A549 (cell line): ENCODE data around the gene SERPINE3. TPM values are rescaled to one million over a fixed set of nuclear protein-coding genes. Genes with fewer than 3 reads are reported as not detected.

ENCODE experiments used
- ATAC-seq, 2 experiments: fragments of 200-7000 bp in 1 of 2; fragments of >200 bp in 1 of 2; cut with Nextera tagmentation in 1 of 2; cut with Tn5 transposase in 1 of 2; 3 replicates each; pipeline versions ENCODE4 v1.8.0 to v1.9.1; 2018 to 2020; ENCODE audit warnings: mild to moderate bottlenecking in 1 of 2, moderate library complexity in 1 of 2
- CTCF ChIA-PET: fragments of 300-600 bp; sonication (Branson Sonifier 250); formaldehyde crosslinking; extraction: SDS; loops from one replicate; lab custom pipeline; 2021; ENCODE audit warnings: antibody characterized with exemption, inconsistent platforms; lab: Yijun Ruan, JAX
- POLR2A ChIA-PET: fragments of 350-600 bp; formaldehyde crosslinking; extraction: SDS; loops from one replicate; lab custom pipeline; 2021; ENCODE audit warnings: antibody characterized with exemption, inconsistent platforms; lab: Yijun Ruan, JAX
- DNase-seq, 2 experiments: peaks; one replicate each; pipeline versions ENCODE4 v3.0.0 to v3.0.0-alpha.2; 2011 to 2016; ENCODE audit warnings: low read depth in 1 of 2, low spot score in 1 of 2
- FAIRE-seq: peaks from 2 replicates; lab custom pipeline; 2011; peaks lifted over from hg19 to GRCh38; lab: Jason Lieb, UNC
- H3K27ac ChIP-seq, 2 experiments: fragments of >200 bp; sonication (Bioruptor Twin); formaldehyde crosslinking; 3 replicates each; pipeline ENCODE4 v1.5.1; 2016 to 2017
- H3K4me1 ChIP-seq: fragments of >200 bp; sonication (Bioruptor Twin); formaldehyde crosslinking; 3 replicates; pipeline ENCODE4 v1.6.1; 2016
- H3K4me2 ChIP-seq: fragments of >200 bp; sonication (Bioruptor Twin); formaldehyde crosslinking; 3 replicates; pipeline ENCODE4 v1.6.1; 2016
- H3K4me3 ChIP-seq: fragments of >200 bp; sonication (Bioruptor Twin); formaldehyde crosslinking; 3 replicates; pipeline ENCODE4 v1.5.1; 2016
- H3K9me3 ChIP-seq: fragments of >200 bp; sonication (Bioruptor Twin); formaldehyde crosslinking; 3 replicates; pipeline ENCODE4 v1.6.1; 2016
- BCL3 ChIP-seq: fragments of >200 bp; sonication (Bioruptor Twin); formaldehyde crosslinking; IDR thresholded peaks from 3 replicates; pipeline ENCODE4 v1.6.1; 2016
- BHLHE40 ChIP-seq: IDR thresholded peaks from 2 replicates; pipeline ENCODE4 v1.6.1; 2012; ENCODE audit warnings: low read depth, low read length, inconsistent platforms
- CBX8 ChIP-seq: fragments of 200-600 bp; sonication (generic); IDR thresholded peaks from 2 replicates; pipeline ENCODE4 v1.6.1; 2016
- EHMT2 ChIP-seq: fragments of 200-600 bp; sonication (generic); IDR thresholded peaks from 2 replicates; pipeline ENCODE4 v1.6.1; 2016; ENCODE audit warnings: antibody characterized with exemption, low read depth, mild to moderate bottlenecking, moderate library complexity
- ESRRA ChIP-seq: fragments of 150-350 bp; IDR thresholded peaks from 2 replicates; pipeline ENCODE4 v1.6.1; 2014; ENCODE audit warnings: mild to moderate bottlenecking, low read length, borderline replicate concordance
- HMGXB4 ChIP-seq: fragments of 250-450 bp; sonication (Bioruptor Pico); IDR thresholded peaks from 2 replicates; pipeline ENCODE4 v1.5.0; 2021; ENCODE audit warnings: mild to moderate bottlenecking, moderate library complexity, borderline replicate concordance
- HOXB13 ChIP-seq: fragments of 250-450 bp; sonication (Bioruptor Pico); IDR thresholded peaks from 2 replicates; pipeline ENCODE4 v1.5.0; 2020; ENCODE audit warnings: low read depth, mild to moderate bottlenecking, moderate library complexity
- MAX ChIP-seq: IDR thresholded peaks from 2 replicates; pipeline ENCODE4 v1.6.1; 2012
- NR3C1 ChIP-seq: fragments of >200 bp; sonication (Bioruptor Twin); formaldehyde crosslinking; IDR thresholded peaks from 3 replicates; pipeline ENCODE4 v1.6.1; 2017
- POLR2A ChIP-seq: IDR thresholded peaks from 2 replicates; pipeline ENCODE4 v1.6.1; 2012; ENCODE audit warnings: mild to moderate bottlenecking, low read length
- POLR2AphosphoS2 ChIP-seq: conservative IDR thresholded peaks from 2 replicates; pipeline ENCODE4 v1.6.1; 2012; ENCODE audit warnings: low read length, improper control_type of control experiment, inconsistent platforms
- REST ChIP-seq: fragments of 200-600 bp; sonication (generic); IDR thresholded peaks from 2 replicates; pipeline ENCODE4 v1.6.1; 2016; ENCODE audit warnings: antibody characterized with exemption, mild to moderate bottlenecking, moderate library complexity
- SMC3 ChIP-seq: fragments of >200 bp; sonication (Bioruptor Twin); formaldehyde crosslinking; IDR thresholded peaks from 3 replicates; pipeline ENCODE4 v1.6.1; 2018; ENCODE audit warnings: inconsistent platforms
- ZFP36 ChIP-seq: fragments of 450-650 bp; IDR thresholded peaks from 2 replicates; pipeline ENCODE4 v1.6.1; 2014; ENCODE audit warnings: borderline replicate concordance; ENCODE audit not compliant: partially characterized antibody
- WGBS: methylation state at CpG from one replicate; pipeline ENCODE4 v1.1.6; 2017; ENCODE audit errors: missing lambda C conversion rate; 5-methylcytosine and 5-hydroxymethylcytosine counted together
- polyA plus RNA-seq, 4 experiments: library from polyadenylated mRNA; depleted of rRNA in 3 of 4; stranded (reverse); fragments of >200 nt; fragmentation: RNase III in 1 of 4; extraction: RNeasy Plus Mini Kit Qiagen cat#74134 plus additional on column Dnase treatment in 1 of 4; gene quantifications; 2 replicates in 3 of 4; 3 replicates in 1 of 4; pipeline ENCODE4 v1.2.3, GENCODE V29; 2011 to 2017

The SERPINE3 gene
- polyA plus RNA-seq, 2 of the 4 experiments (the other 2 are of a cell fraction) = 0.09 TPM; not detected in 1

- no peak for DNase-seq
Measured at GRCh38 chr13:51364404-51365008, 25.0 kb downstream of the SERPINE3 start.

GRCh38 chr13:51370116-51370515, 30.6 kb downstream of the SERPINE3 start:
- POLR2A ChIA-PET = no interaction called here
- no peaks in the 10 kb centered on the region for H3K4me1 ChIP-seq
- ATAC-seq = no peak
- TF ChIP-seq BCL3 (no peak), HMGXB4 (no peak), MAX (no peak), POLR2A (no peak), CBX8 (no peak), ESRRA (no peak), NR3C1 (no peak), HOXB13 (no peak), BHLHE40 (no peak)
- TF ChIP-seq, all 56 proteins: peak for 0
- FAIRE-seq (no peak), DNase-seq (no peak)
- H3K4me3 ChIP-seq = no peak overlapping the region
- H3K27ac ChIP-seq = no peak overlapping the region
- CTCF ChIA-PET = interaction anchor here (0.6 kb wide), 1 partner anchor 86 kb away, joined by 3 read pairs; no protein-coding TSS in a partner anchor
- no peaks in the 10 kb centered on the region for H3K9me3 ChIP-seq
- 92% methylated on average over 2 of the region's 2 CpGs for WGBS
- H3K4me2 ChIP-seq = no peak overlapping the region

More at GRCh38 chr13:51364404-51365008, 25.0 kb downstream of the SERPINE3 start:
- H3K9me3 ChIP-seq = no peaks in the 10 kb centered on the region
- no peaks in the 10 kb centered on the region for H3K4me1 ChIP-seq
- ATAC-seq (no peak), FAIRE-seq (no peak)
- ChIA-PET POLR2A (no interaction called here), CTCF (no interaction called here)
- TF ChIP-seq REST = no peak
- no peak for TF ChIP-seq SMC3
- no peak for TF ChIP-seq EHMT2
- TF ChIP-seq ZFP36 = no peak
- no peak for TF ChIP-seq ESRRA
- H3K27ac ChIP-seq = no peak overlapping the region
- no peak overlapping the region for H3K4me2 ChIP-seq
- no peak overlapping the region for H3K4me3 ChIP-seq
- 85% methylated on average over 3 of the region's 3 CpGs for WGBS

- Histone ChIP-seq H3K4me3 (no peak overlapping the region), H3K4me1 (no peaks in the 10 kb centered on the region), H3K9me3 (no peaks in the 10 kb centered on the region), H3K4me2 (no peak overlapping the region)
- ChIA-PET POLR2A (no interaction called here), CTCF (no interaction called here)
- no peak for FAIRE-seq
- ATAC-seq = no peak
- 96% methylated on average over 2 of the region's 2 CpGs for WGBS
- no peak for TF ChIP-seq POLR2AphosphoS2
- TF ChIP-seq, all 56 proteins: peak for 0
- H3K27ac ChIP-seq = no peak overlapping the region
- no peak for DNase-seq
Measured at GRCh38 chr13:51370811-51371210, 31.3 kb downstream of the SERPINE3 start.
